Daoy (cell line): ENCODE data around the gene PACSIN2. TPM values are rescaled to one million over a fixed set of nuclear protein-coding genes. Genes with fewer than 3 reads are reported as not detected.
A peak's percentile ranks its signal among the peaks of the same experiment; 100 is the strongest.
"Not testable (repeated sequence)": the region's sequence is repeated elsewhere in the genome, so short reads cannot be mapped to it uniquely, and the experiment has no call there.

Experiments used
- DNase-seq: peaks from one replicate; pipeline ENCODE4 v3.0.0-alpha.2; 2015; ENCODE audit warnings: low read depth
- total RNA-seq: library from RNA; depleted of rRNA; stranded (reverse); fragments of >200 nt; shearing (Covaris generic); gene quantifications from 2 replicates; pipeline ENCODE4 v1.2.3, GENCODE V29; 2014

PACSIN2 gene
- total RNA-seq, 1 experiment from 2014 or later = 47.0 TPM

- no peak for DNase-seq
These were observed 22.0 kb downstream of the PACSIN2 start for GRCh38 chr22:42992886-42993479.

DNA sequence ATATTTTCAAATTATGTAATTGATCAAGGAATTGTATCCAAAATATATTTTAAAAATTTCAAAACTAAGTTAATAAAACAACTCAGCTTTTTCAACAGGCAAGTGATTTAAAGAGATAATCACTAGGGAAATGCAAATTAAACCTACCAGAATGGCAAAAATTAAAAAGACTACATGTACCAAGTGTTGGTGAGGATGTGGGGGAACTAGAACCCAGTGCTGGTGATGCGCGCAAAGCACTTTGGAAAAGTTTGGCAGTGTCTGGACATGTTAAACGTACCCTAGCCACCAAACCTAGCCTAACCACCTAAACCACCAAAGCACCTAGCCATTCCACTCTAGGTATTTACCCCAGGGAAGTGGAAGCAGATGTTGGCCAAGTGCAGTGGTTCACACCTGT is 22.9 kb downstream of the PACSIN2 start:
- DNase-seq = no peak

- peak; percentile 65 for DNase-seq
These were observed 23.8 kb downstream of the PACSIN2 start for GRCh38 chr22:42991010-42991651.

- DNase-seq = peak; percentile 86
These were observed 24.7 kb downstream of the PACSIN2 start for GRCh38 chr22:42990131-42990838.

DNA sequence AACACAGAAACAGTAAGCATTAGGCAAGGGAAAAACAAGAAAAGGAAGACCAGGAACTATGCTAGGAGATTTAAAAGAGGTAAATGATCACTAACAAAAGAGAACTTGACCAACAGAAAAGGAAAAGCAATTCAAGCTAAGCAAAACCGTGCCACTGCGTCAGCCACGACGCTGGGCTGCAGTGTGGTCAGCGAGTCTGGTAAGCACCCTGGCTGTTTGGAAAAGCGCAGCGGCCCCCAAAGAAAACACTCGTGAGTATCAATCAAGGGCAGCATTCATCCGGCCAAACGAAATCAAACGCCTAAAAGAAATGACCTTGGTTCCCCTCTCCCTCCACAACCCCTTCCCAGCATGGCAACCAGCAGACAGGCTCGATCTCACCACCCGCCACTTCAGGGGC is 28.8 kb downstream of the PACSIN2 start:
- DNase-seq = no peak

DNA sequence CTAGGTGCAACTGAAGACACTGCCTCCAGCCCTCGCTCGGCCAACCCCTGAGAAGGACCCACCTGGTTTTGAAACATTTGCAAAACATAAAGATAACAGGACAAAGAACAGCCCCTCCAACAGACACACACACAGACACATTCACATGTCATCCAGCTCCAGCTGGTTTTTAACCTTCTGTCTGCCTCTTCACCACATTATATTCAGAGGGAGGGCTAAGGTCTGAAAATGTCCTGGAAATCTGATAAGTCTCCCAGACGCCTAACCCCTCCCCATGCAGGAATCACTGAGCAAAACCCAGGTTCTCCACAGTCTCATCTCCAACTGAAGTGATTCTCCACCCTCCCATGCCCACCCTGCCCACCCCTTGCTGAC is 29.4 kb downstream of the PACSIN2 start:
- DNase-seq = no peak

GRCh38 chr22:42984814-42985530 is 30.0 kb downstream of the PACSIN2 start:
- DNase-seq = no peak

DNA sequence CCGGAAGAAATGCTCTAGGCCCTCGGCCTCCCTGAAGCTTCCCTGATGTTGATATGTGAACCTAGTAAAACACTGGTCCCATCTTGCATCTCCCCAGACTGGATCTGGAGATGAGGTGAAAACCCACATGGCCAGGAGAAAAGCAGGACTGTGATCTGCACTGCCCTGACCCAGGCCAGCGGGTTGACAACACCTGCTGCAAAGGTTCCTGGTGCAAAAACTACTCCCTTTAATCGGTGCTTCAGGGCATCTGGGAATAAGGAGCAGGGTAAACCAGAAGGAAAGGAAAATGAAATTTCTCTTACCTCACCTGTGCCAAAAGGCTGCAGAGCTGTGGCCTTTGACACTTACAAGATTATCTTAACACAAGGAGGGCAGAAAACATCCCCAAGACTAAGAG is 30.6 kb downstream of the PACSIN2 start:
- DNase-seq = no peak

DNA sequence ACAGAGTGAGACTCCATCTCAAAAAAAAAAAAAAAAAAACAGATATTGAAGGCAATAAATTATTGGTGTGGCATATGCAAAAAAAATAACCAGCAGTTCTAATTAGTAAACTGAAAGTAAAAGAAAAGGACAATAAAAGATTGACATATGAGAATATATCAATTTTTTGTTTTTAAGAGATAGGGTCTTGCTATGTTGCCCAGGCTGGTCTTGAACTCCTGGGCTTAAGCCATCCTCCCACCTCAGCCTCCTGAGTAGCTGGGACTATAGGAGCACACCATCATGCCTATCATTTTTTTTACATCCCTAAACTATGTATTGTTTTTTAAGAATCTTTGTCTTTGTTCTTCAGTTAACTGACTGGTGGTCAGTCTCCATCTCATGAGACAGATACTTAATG is 31.5 kb downstream of the PACSIN2 start:
- DNase-seq = no peak

DNA sequence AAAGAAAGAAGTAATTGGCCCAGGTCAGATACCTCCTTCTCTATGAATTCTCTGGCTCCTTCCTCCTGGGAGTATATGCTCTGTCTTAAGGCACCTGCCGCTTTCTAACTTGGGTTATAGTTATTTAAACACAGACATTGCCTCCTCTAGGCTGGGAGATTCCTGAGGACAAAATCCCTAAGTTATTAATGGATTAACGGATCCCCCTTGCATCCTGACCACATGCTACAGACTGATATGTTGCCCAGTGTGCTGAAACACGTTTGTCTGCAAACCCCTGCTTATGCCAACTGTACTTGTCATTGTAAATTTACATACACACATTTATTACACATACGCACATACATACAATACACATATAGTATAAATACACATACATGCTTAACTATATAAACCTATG is 35.3 kb downstream of the PACSIN2 start:
- DNase-seq = no peak

DNA sequence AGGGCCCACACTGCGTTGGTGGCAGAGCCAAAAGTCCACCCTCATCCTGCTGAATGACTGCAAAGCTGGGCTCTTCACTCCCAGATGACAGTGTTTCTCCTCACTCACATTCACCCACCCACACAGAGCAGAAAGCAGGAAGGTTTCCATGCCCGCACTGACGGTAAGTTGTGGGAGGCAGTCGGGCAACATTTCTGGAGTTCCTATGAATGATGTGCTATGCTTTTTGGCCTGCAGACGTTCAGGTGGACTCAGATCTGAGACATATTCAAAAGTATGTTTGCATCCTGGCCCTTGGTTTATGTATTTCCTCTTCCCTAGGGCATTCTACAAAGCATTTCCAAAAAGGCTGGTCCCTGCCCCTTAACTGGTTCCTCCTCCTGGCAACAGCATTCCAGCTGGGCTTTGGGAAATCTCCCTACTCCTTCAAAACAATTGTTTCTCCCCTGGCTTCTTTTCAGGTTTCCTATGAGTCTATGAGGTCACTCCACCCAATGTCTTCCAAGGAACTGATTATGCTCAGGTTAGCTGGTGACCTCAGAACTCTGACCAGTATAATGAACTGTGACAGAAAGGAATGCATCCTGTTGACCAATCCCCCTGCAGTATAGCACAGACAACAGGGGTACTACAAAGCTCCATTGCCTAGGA is 36.4 kb downstream of the PACSIN2 start:
- no peak for DNase-seq

- no peak for DNase-seq
These were observed 37.4 kb downstream of the PACSIN2 start for GRCh38 chr22:42977569-42977968.

DNA sequence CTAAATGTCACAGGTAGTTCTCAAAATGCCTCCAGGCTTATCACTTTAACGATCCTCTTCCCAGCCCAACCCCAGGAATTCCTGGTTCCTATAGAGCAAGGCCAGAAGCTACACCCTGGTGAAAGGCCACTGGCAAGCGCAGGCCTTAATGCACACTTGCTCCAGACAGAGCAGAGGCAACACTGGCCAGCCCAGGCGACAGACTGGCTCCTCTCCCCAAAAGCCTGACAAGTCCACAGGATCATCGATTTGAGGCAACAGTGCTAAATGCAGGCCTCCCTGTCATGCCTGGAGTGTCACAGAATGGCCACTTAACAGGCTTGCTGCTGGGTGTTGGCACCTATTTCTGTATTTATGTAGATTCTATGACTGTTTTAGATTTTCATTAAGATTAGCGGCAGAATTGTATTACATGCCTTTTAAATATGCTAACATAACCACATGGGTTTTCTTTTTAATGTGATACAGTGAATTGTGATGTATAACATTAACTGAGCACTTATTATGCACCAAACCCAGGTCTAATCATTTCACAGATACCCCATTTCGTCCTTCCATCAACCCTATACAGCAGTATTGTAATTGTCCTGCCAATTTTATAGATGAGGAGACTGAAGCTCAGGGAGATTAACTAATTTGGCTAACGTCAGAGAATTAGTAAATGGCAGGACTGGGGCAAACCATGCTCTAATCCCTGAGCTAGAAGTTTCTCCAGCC is 38.6 kb downstream of the PACSIN2 start:
- DNase-seq = no peak

DNA sequence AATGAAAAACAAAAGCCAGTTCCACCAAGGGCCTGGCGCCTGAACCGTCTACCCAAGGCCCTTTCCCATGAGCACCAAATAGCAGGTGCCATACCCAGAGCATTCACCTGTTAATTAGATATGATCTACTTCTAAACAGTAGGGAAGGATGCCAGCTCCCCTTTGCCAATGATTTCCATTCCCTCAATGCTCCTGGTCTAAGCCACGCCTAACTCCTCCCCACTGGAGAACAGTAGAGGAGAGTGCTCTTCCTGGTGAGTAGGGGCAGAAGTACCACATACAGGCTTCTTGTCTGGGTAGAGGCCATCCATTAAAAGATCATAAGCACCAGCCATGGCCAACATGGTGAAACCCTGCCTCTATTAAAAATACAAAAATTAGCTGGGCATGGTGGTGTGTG is 40.7 kb downstream of the PACSIN2 start:
- no peak for DNase-seq

DNA sequence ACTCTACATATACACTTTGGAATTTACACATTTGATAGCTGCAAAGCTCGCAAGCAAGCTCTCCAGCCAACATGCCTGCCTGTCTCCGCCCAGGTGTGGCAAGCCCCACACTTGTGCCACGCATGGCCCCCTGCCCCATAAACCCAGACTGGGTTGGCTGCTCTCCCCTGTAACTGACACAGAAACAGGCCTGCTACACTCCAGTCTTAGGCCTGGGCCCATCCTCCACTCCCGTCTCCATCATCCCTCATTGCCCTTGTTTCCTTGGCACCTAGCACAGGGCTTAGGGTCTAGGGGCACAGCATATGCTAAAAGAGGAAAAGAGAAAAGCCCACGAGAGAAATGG is 41.4 kb downstream of the PACSIN2 start:
- DNase-seq = no peak

GRCh38 chr22:42972649-42973535 is 42.1 kb downstream of the PACSIN2 start:
- DNase-seq = no peak

- DNase-seq = not testable (repeated sequence)
These were observed 43.5 kb downstream of the PACSIN2 start for GRCh38 chr22:42971473-42971860.

DNA sequence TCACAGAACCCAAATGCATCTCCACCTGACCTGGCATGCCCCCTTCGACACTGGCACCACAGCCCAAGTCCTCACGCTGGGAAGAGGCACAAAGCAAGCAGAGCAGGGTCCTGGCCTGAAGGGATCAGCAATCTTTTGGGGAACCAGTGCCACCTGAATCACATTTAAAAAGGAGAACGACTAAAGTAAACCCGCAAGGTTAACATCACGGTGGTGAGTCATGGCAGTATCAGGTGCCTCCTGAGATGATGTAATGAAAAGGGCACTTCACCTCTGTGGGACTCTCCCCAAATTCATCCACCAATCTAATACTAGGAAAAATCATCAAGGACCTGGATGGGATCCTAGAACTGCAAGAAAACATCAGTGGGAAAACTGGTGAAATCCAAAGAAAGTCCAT is 44.9 kb downstream of the PACSIN2 start:
- DNase-seq = peak; percentile 36

DNA sequence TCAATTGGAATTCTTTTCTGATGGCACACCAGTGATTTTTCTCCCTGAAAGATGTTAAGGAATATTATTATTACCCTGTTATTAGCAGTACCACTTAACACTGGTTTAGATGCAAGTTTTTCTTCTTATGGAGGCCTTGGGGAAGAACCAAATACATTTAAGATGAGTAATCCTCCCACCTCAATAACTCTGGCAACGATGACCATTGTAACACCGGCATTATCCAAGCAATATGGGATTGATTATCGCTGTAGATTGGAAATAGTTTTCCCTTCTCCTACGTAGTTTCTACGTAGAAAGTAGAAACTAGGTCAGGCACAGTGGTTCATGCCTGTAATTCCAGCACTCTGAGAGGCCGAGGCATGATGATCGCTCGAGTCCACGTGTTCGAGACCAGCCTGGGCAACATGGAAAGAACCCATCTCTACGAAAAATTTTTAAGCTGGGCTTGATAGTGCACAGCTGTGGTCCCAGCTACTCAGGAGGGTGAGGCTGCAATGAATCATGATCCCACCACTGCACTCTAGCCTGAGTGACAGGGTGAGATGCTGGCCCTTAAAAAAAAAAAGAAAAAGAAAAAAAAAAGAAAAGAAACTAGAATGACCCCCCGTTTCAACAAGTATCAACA is 45.5 kb downstream of the PACSIN2 start:
- DNase-seq = no peak

DNA sequence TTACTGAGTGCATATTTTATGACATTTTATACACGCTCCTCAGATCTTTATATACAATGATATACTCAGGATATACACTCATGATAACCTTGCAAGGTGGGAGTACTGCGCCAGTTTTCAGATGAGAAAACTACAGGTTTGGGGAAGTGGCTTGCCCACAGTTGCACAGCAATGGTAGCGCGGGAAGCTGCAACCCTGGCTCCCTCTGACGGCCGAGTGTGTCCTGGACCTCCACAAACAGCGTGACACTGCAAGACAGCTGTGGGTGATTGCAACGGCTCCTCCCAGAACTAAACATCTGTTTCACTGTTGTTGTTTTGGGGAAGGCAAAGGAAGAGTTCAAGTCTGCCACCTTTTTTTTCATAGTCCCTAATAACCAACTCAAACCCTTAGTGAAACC is 47.0 kb downstream of the PACSIN2 start:
- DNase-seq = no peak
